SJSA1 (cell line): ENCODE results near the gene BLNK. TPM values are rescaled to one million over a fixed set of nuclear protein-coding genes. Genes with fewer than 3 reads are reported as not detected.
"Not testable (repeated sequence)": the region's sequence is repeated elsewhere in the genome, so short reads cannot be mapped to it uniquely, and the experiment has no call there.

ENCODE experiments used
- DNase-seq, 2 experiments: peaks; one replicate each; pipeline ENCODE4 v3.0.0-alpha.2; 2015 to 2020; ENCODE audit warnings: low spot score in 2 of 2, low read depth in 1 of 2
- H3K27ac ChIP-seq: fragments of 250-450 bp; sonication (Bioruptor Pico); 2 replicates; pipeline ENCODE4 v1.5.1; 2020; ENCODE audit warnings: mild to moderate bottlenecking, moderate library complexity
- H3K27me3 ChIP-seq: fragments of 250-450 bp; sonication (Bioruptor Pico); replicated peaks from 2 replicates; pipeline ENCODE4 v1.5.1; 2020; ENCODE audit warnings: mild to moderate bottlenecking, moderate library complexity
- H3K36me3 ChIP-seq: fragments of 250-450 bp; sonication (Bioruptor Pico); 2 replicates; pipeline ENCODE4 v1.5.1; 2020; ENCODE audit warnings: mild to moderate bottlenecking
- H3K4me1 ChIP-seq: fragments of 250-450 bp; sonication (Bioruptor Pico); replicated peaks from 2 replicates; pipeline ENCODE4 v1.6.1; 2021; ENCODE audit warnings: mild to moderate bottlenecking
- H3K4me3 ChIP-seq: fragments of 250-450 bp; sonication (Bioruptor Pico); 2 replicates; pipeline ENCODE4 v1.5.1; 2020; ENCODE audit warnings: mild to moderate bottlenecking
- H3K9me3 ChIP-seq: fragments of 250-450 bp; sonication (Bioruptor Pico); replicated peaks from 2 replicates; pipeline ENCODE4 v1.5.1; 2020; ENCODE audit warnings: mild to moderate bottlenecking
- total RNA-seq: library from RNA; depleted of rRNA; stranded (reverse); fragments of >200 nt; shearing (Covaris generic); gene quantifications from 2 replicates; pipeline ENCODE4 v1.2.3, GENCODE V29; 2014; rRNA removed

The BLNK gene
- not detected in 2 replicates for total RNA-seq

- no peaks in the 10 kb centered on the region for H3K9me3 ChIP-seq
- no peak for DNase-seq
- no peaks in the 10 kb centered on the region for H3K4me1 ChIP-seq
- no peaks in the 10 kb centered on the region for H3K36me3 ChIP-seq
- H3K27ac ChIP-seq: no peak within 1 kb of the TSS
- H3K4me3 ChIP-seq: no peak within 1 kb of the TSS
- 0 out of 2 replicates have a peak, but pooled peaks cover 2% of the 10 kb centered on the region for H3K27me3 ChIP-seq
These were observed at the start of gene BLNK for GRCh38 chr10:96271016-96271815. TSS of gene BLNK (minus strand) at chr10:96271569. CDS start at chr10:96271398, 171 bp downstream.

- H3K27ac ChIP-seq: no peak overlapping the region
- H3K36me3 ChIP-seq: no peaks in the 10 kb centered on the region
- no peaks in the 10 kb centered on the region; the same call in 1 of the 2 replicates for H3K9me3 ChIP-seq
- no peak for DNase-seq
- H3K4me1 ChIP-seq: no peaks in the 10 kb centered on the region
- peaks cover 29% of the 10 kb centered on the region for H3K27me3 ChIP-seq
- no peak overlapping the region for H3K4me3 ChIP-seq
These were observed 48.5 kb upstream of the BLNK start for GRCh38 chr10:96319754-96320474.

- no peak for DNase-seq
- Histone ChIP-seq H3K4me1 (no peaks in the 10 kb centered on the region), H3K4me3 (no peak overlapping the region), H3K27me3 (peaks cover 24% of the 10 kb centered on the region), H3K9me3 (no peaks in the 10 kb centered on the region; the same call in 1 of the 2 replicates), H3K36me3 (no peaks in the 10 kb centered on the region), H3K27ac (no peak overlapping the region)
These were observed 45.9 kb upstream of the BLNK start for GRCh38 chr10:96317067-96317833.

GRCh38 chr10:96313344-96313743 lies 42.0 kb upstream of the BLNK start:
- Histone ChIP-seq H3K27ac (no peak overlapping the region), H3K4me1 (no peaks in the 10 kb centered on the region), H3K36me3 (no peaks in the 10 kb centered on the region), H3K27me3 (0 out of 2 replicates have a peak, but pooled peaks cover 7% of the 10 kb centered on the region), H3K9me3 (no peaks in the 10 kb centered on the region), H3K4me3 (no peak overlapping the region)
- no peak for DNase-seq

- Histone ChIP-seq H3K36me3 (no peaks in the 10 kb centered on the region), H3K9me3 (no peaks in the 10 kb centered on the region), H3K4me3 (no peak overlapping the region), H3K4me1 (no peaks in the 10 kb centered on the region), H3K27me3 (0 out of 2 replicates have a peak, but pooled peaks cover 10% of the 10 kb centered on the region), H3K27ac (no peak overlapping the region)
- DNase-seq: no peak
These were observed 39.9 kb upstream of the BLNK start for GRCh38 chr10:96311180-96311715.

- DNase-seq: no peak
- no peak overlapping the region for H3K4me3 ChIP-seq
- H3K9me3 ChIP-seq: no peaks in the 10 kb centered on the region
- H3K27me3 ChIP-seq: peaks cover 14% of the 10 kb centered on the region; the same call in 1 of the 2 replicates
- no peaks in the 10 kb centered on the region for H3K4me1 ChIP-seq
- no peak overlapping the region for H3K27ac ChIP-seq
- no peaks in the 10 kb centered on the region for H3K36me3 ChIP-seq
These were observed 38.9 kb upstream of the BLNK start for GRCh38 chr10:96310321-96310669.

- DNase-seq: no peak
- no peaks in the 10 kb centered on the region for H3K4me1 ChIP-seq
- H3K27me3 ChIP-seq: peaks cover 18% of the 10 kb centered on the region; the same call in 1 of the 2 replicates
- no peaks in the 10 kb centered on the region for H3K36me3 ChIP-seq
- no peak overlapping the region for H3K4me3 ChIP-seq
- H3K27ac ChIP-seq: no peak overlapping the region
- no peaks in the 10 kb centered on the region for H3K9me3 ChIP-seq
These were observed 38.4 kb upstream of the BLNK start for GRCh38 chr10:96309628-96310320.

GRCh38 chr10:96308854-96309253 lies 37.5 kb upstream of the BLNK start:
- not testable (repeated sequence) for H3K4me1 ChIP-seq, DNase-seq, H3K9me3 ChIP-seq, H3K27ac ChIP-seq, H3K4me3 ChIP-seq, H3K36me3 ChIP-seq
- H3K27me3 ChIP-seq: peaks cover 18% of the 10 kb centered on the region; the same call in 1 of the 2 replicates

GRCh38 chr10:96306516-96306915 lies 35.1 kb upstream of the BLNK start:
- DNase-seq: no peak
- H3K27me3 ChIP-seq: peaks cover 14% of the 10 kb centered on the region
- no peaks in the 10 kb centered on the region for H3K9me3 ChIP-seq
- no peaks in the 10 kb centered on the region for H3K4me1 ChIP-seq
- H3K36me3 ChIP-seq: no peaks in the 10 kb centered on the region
- no peak overlapping the region for H3K27ac ChIP-seq
- H3K4me3 ChIP-seq: no peak overlapping the region

GRCh38 chr10:96305019-96305418 lies 33.6 kb upstream of the BLNK start:
- Histone ChIP-seq H3K4me1 (no peaks in the 10 kb centered on the region), H3K27me3 (peaks cover 20% of the 10 kb centered on the region), H3K27ac (no peak overlapping the region), H3K36me3 (no peaks in the 10 kb centered on the region), H3K9me3 (no peaks in the 10 kb centered on the region), H3K4me3 (no peak overlapping the region)
- no peak for DNase-seq

GRCh38 chr10:96304230-96304629 lies 32.9 kb upstream of the BLNK start, which contains the start of gene DNTT:
TSS of gene DNTT (plus strand) at chr10:96304434. CDS start at chr10:96304498, 64 bp downstream.
- DNase-seq: no peak
- Histone ChIP-seq H3K27me3 (peaks cover 22% of the 10 kb centered on the region), H3K36me3 (no peaks in the 10 kb centered on the region), H3K27ac (no peak within 1 kb of the TSS), H3K9me3 (no peaks in the 10 kb centered on the region), H3K4me1 (no peaks in the 10 kb centered on the region), H3K4me3 (no peak within 1 kb of the TSS)

- Histone ChIP-seq H3K9me3 (no peaks in the 10 kb centered on the region), H3K27me3 (peaks cover 23% of the 10 kb centered on the region), H3K27ac (no peak overlapping the region), H3K36me3 (no peaks in the 10 kb centered on the region), H3K4me1 (no peaks in the 10 kb centered on the region), H3K4me3 (no peak overlapping the region)
- no peak for DNase-seq
These were observed 30.2 kb upstream of the BLNK start for GRCh38 chr10:96301616-96302015.

- Histone ChIP-seq H3K9me3 (no peaks in the 10 kb centered on the region), H3K36me3 (no peaks in the 10 kb centered on the region), H3K4me3 (no peak overlapping the region), H3K27ac (no peak overlapping the region), H3K4me1 (no peaks in the 10 kb centered on the region), H3K27me3 (peaks cover 14% of the 10 kb centered on the region)
- DNase-seq: no peak
These were observed 28.0 kb upstream of the BLNK start for GRCh38 chr10:96299383-96299782.
